ENCODE data around the gene PALD1.
"Not testable (repeated sequence)": the region's sequence is repeated elsewhere in the genome, so short reads cannot be mapped to it uniquely, and the experiment has no call there.

PALD1 gene

GRCh38 chr10:70605161-70605560 lies 126.6 kb downstream of the PALD1 start:
- Histone ChIP-seq H2AK5ac (ENCODE audit: low read depth, low read length) (no peak overlapping the region), H3K23ac (ENCODE audit: low read depth, low read length, poor library complexity) (no peak overlapping the region), H3K79me1 (ENCODE audit: low read depth, low read length) (no peaks in the 10 kb centered on the region), H2BK120ac (ENCODE audit: low read depth, low read length) (no peak overlapping the region), H2AFZ (ENCODE audit: low read length) (no peak overlapping the region), H3K36me3 (replicated peaks in 1 of 2; ENCODE audit: control insufficient read depth in 2 of 2, insufficient read depth in 2 of 2, low read length in 2 of 2) (no peaks in the 10 kb centered on the region), H3K18ac (ENCODE audit: low read length) (no peak overlapping the region), H3K4ac (ENCODE audit: low read length) (no peak overlapping the region), H2BK15ac (ENCODE audit: low read length) (no peak overlapping the region), H3K14ac (ENCODE audit: low read length) (no peak overlapping the region), H3K9ac (ENCODE audit: low read depth, low read length, poor library complexity) (no peak overlapping the region), H3K27me3 (ENCODE audit: control insufficient read depth in 3 of 3, insufficient read depth in 3 of 3, low read depth in 1 of 3, low read length in 3 of 3) (peaks cover 0 to 4% (median 0%) of the 10 kb centered on the region in 3 experiments), H4K8ac (ENCODE audit: low read depth, low read length) (no peak overlapping the region), H4K91ac (ENCODE audit: low read depth, low read length, poor library complexity) (no peak overlapping the region), H3K9me3 (replicated peaks in 1 of 2; ENCODE audit: control insufficient read depth in 2 of 2, insufficient read depth in 1 of 2, low read depth in 1 of 2, low read length in 2 of 2) (peaks cover 0 to 1% of the 10 kb centered on the region in 2 donors), H3K27ac (replicated peaks; ENCODE audit: low read length) (no peak overlapping the region), H3K4me3 (ENCODE audit: low read length in 2 of 2) (no peak overlapping the region), H2BK12ac (ENCODE audit: low read length) (no peak overlapping the region), H3K4me2 (ENCODE audit: insufficient read depth, low read length, poor library complexity, severe bottlenecking) (no peak overlapping the region), H3K4me1 (ENCODE audit: control insufficient read depth in 2 of 2, insufficient read depth in 1 of 2, low read depth in 1 of 2, low read length in 2 of 2) (no peaks in the 10 kb centered on the region), H2BK5ac (ENCODE audit: low read length) (no peak overlapping the region)
- WGBS, 2 donors (ENCODE audit: extremely low coverage in 2 of 2, insufficient read length in 2 of 2, insufficient replicate concordance in 1 of 2): no CpG with 5 or more reads among the region's 2 CpGs
- DNase-seq (ENCODE audit: low spot score): no peak

- peak overlapping the region in 1 of 2 donors; percentile 58 for H3K4me3 ChIP-seq (ENCODE audit: low read length in 2 of 2)
- WGBS, 2 donors (ENCODE audit: extremely low coverage in 2 of 2, insufficient read length in 2 of 2, insufficient replicate concordance in 1 of 2): no CpG with 5 or more reads among the region's 4 CpGs
- H4K8ac ChIP-seq (ENCODE audit: low read depth, low read length): no peak overlapping the region
- H2BK15ac ChIP-seq (ENCODE audit: low read length): no peak overlapping the region
- peak overlapping the region; percentile 28 for H3K18ac ChIP-seq (ENCODE audit: low read length)
- no peak overlapping the region for H3K4ac ChIP-seq (ENCODE audit: low read length)
- H2BK12ac ChIP-seq (ENCODE audit: low read length): no peak overlapping the region
- peaks cover 0 to 1% of the 10 kb centered on the region in 2 donors for H3K9me3 ChIP-seq (replicated peaks in 1 of 2; ENCODE audit: control insufficient read depth in 2 of 2, insufficient read depth in 1 of 2, low read depth in 1 of 2, low read length in 2 of 2)
- no peak overlapping the region for H3K4me2 ChIP-seq (ENCODE audit: insufficient read depth, low read length, poor library complexity, severe bottlenecking)
- H4K91ac ChIP-seq (ENCODE audit: low read depth, low read length, poor library complexity): no peak overlapping the region
- H3K27ac ChIP-seq (replicated peaks; ENCODE audit: low read length): no peak overlapping the region
- no peak overlapping the region for H3K23ac ChIP-seq (ENCODE audit: low read depth, low read length, poor library complexity)
- no peak overlapping the region for H2AK5ac ChIP-seq (ENCODE audit: low read depth, low read length)
- no peaks in the 10 kb centered on the region for H3K4me1 ChIP-seq (ENCODE audit: control insufficient read depth in 2 of 2, insufficient read depth in 1 of 2, low read depth in 1 of 2, low read length in 2 of 2)
- H3K36me3 ChIP-seq (replicated peaks in 1 of 2; ENCODE audit: control insufficient read depth in 2 of 2, insufficient read depth in 2 of 2, low read length in 2 of 2): no peaks in the 10 kb centered on the region
- no peaks in the 10 kb centered on the region for H3K79me1 ChIP-seq (ENCODE audit: low read depth, low read length)
- H3K14ac ChIP-seq (ENCODE audit: low read length): no peak overlapping the region
- H2BK5ac ChIP-seq (ENCODE audit: low read length): no peak overlapping the region
- no peak overlapping the region for H3K9ac ChIP-seq (ENCODE audit: low read depth, low read length, poor library complexity)
- H2BK120ac ChIP-seq (ENCODE audit: low read depth, low read length): no peak overlapping the region
- no peak for DNase-seq (ENCODE audit: low spot score)
- H2AFZ ChIP-seq (ENCODE audit: low read length): no peak overlapping the region
- no peaks in the 10 kb centered on the region for H3K27me3 ChIP-seq (ENCODE audit: control insufficient read depth in 3 of 3, insufficient read depth in 3 of 3, low read depth in 1 of 3, low read length in 3 of 3)
These were observed 129.4 kb downstream of the PALD1 start for GRCh38 chr10:70607936-70608335.

GRCh38 chr10:70613941-70614340 lies 135.4 kb downstream of the PALD1 start:
- Histone ChIP-seq H3K27ac (replicated peaks; ENCODE audit: low read length) (no peak overlapping the region), H3K9ac (ENCODE audit: low read depth, low read length, poor library complexity) (no peak overlapping the region), H2BK5ac (ENCODE audit: low read length) (no peak overlapping the region), H3K9me3 (replicated peaks in 1 of 2; ENCODE audit: control insufficient read depth in 2 of 2, insufficient read depth in 1 of 2, low read depth in 1 of 2, low read length in 2 of 2) (peaks cover 0 to 2% of the 10 kb centered on the region in 2 donors), H3K23ac (ENCODE audit: low read depth, low read length, poor library complexity) (no peak overlapping the region), H2BK15ac (ENCODE audit: low read length) (no peak overlapping the region), H3K4me3 (ENCODE audit: low read length in 2 of 2) (no peak overlapping the region), H3K27me3 (ENCODE audit: control insufficient read depth in 3 of 3, insufficient read depth in 3 of 3, low read depth in 1 of 3, low read length in 3 of 3) (peaks cover 0 to 10% (median 0%) of the 10 kb centered on the region in 3 experiments), H3K4ac (ENCODE audit: low read length) (no peak overlapping the region), H2AFZ (ENCODE audit: low read length) (no peak overlapping the region), H4K8ac (ENCODE audit: low read depth, low read length) (no peak overlapping the region), H3K36me3 (replicated peaks in 1 of 2; ENCODE audit: control insufficient read depth in 2 of 2, insufficient read depth in 2 of 2, low read length in 2 of 2) (no peaks in the 10 kb centered on the region), H3K79me1 (ENCODE audit: low read depth, low read length) (no peaks in the 10 kb centered on the region), H2BK120ac (ENCODE audit: low read depth, low read length) (no peak overlapping the region), H4K91ac (ENCODE audit: low read depth, low read length, poor library complexity) (no peak overlapping the region), H3K18ac (ENCODE audit: low read length) (no peak overlapping the region), H3K4me1 (ENCODE audit: control insufficient read depth in 2 of 2, insufficient read depth in 1 of 2, low read depth in 1 of 2, low read length in 2 of 2) (no peaks in the 10 kb centered on the region), H2AK5ac (ENCODE audit: low read depth, low read length) (no peak overlapping the region), H3K14ac (ENCODE audit: low read length) (no peak overlapping the region), H2BK12ac (ENCODE audit: low read length) (no peak overlapping the region), H3K4me2 (ENCODE audit: insufficient read depth, low read length, poor library complexity, severe bottlenecking) (no peak overlapping the region)
- no CpG with 5 or more reads among the region's 2 CpGs for WGBS, 2 donors (ENCODE audit: extremely low coverage in 2 of 2, insufficient read length in 2 of 2, insufficient replicate concordance in 1 of 2)
- no peak for DNase-seq (ENCODE audit: low spot score)

GRCh38 chr10:70614364-70614763 lies 135.8 kb downstream of the PALD1 start:
- not testable (repeated sequence) for H3K36me3 ChIP-seq (replicated peaks in 1 of 2; ENCODE audit: control insufficient read depth in 2 of 2, insufficient read depth in 2 of 2, low read length in 2 of 2)
- WGBS, 2 donors (ENCODE audit: extremely low coverage in 2 of 2, insufficient read length in 2 of 2, insufficient replicate concordance in 1 of 2): no CpG with 5 or more reads among the region's 3 CpGs

More at GRCh38 chr10:70614364-70614763, 135.8 kb downstream of the PALD1 start:
- H3K27ac ChIP-seq (replicated peaks; ENCODE audit: low read length); H3K4me1 ChIP-seq (ENCODE audit: control insufficient read depth in 2 of 2, insufficient read depth in 1 of 2, low read depth in 1 of 2, low read length in 2 of 2); H3K4ac ChIP-seq (ENCODE audit: low read length); H3K4me2 ChIP-seq (ENCODE audit: insufficient read depth, low read length, poor library complexity, severe bottlenecking); H3K9me3 ChIP-seq (replicated peaks in 1 of 2; ENCODE audit: control insufficient read depth in 2 of 2, insufficient read depth in 1 of 2, low read depth in 1 of 2, low read length in 2 of 2); H4K91ac ChIP-seq (ENCODE audit: low read depth, low read length, poor library complexity); H3K27me3 ChIP-seq (ENCODE audit: control insufficient read depth in 3 of 3, insufficient read depth in 3 of 3, low read depth in 1 of 3, low read length in 3 of 3); H2BK120ac ChIP-seq (ENCODE audit: low read depth, low read length); H2BK12ac ChIP-seq (ENCODE audit: low read length); H3K23ac ChIP-seq (ENCODE audit: low read depth, low read length, poor library complexity); H3K9ac ChIP-seq (ENCODE audit: low read depth, low read length, poor library complexity); H3K79me1 ChIP-seq (ENCODE audit: low read depth, low read length); H3K18ac ChIP-seq (ENCODE audit: low read length); H2AK5ac ChIP-seq (ENCODE audit: low read depth, low read length); H4K8ac ChIP-seq (ENCODE audit: low read depth, low read length); H3K14ac ChIP-seq (ENCODE audit: low read length); H2BK15ac ChIP-seq (ENCODE audit: low read length); DNase-seq (ENCODE audit: low spot score); H2BK5ac ChIP-seq (ENCODE audit: low read length); H3K4me3 ChIP-seq (ENCODE audit: low read length in 2 of 2); H2AFZ ChIP-seq (ENCODE audit: low read length): not testable (repeated sequence)
